ENCODE measurements around the gene SCARB1.

Gene SCARB1

GRCh38 chr12:124738636-124739467 is 124.8 kb downstream of the SCARB1 start:
- Histone ChIP-seq H3K9ac (ENCODE audit: low read length) (no peak overlapping the region), H3K27me3 (ENCODE audit: control insufficient read depth, insufficient read depth, low read length) (no peaks in the 10 kb centered on the region), H3K36me3 (ENCODE audit: control insufficient read depth, low read depth, low read length) (no peaks in the 10 kb centered on the region), H3K4me1 (ENCODE audit: control insufficient read depth, low read depth, low read length) (peaks cover 3% of the 10 kb centered on the region), H3K4me3 (ENCODE audit: low read length) (no peak overlapping the region), H3K9me3 (ENCODE audit: control insufficient read depth, low read depth, low read length) (no peaks in the 10 kb centered on the region), H3K27ac (ENCODE audit: low read length) (no peak overlapping the region)

- Histone ChIP-seq H3K4me1 (ENCODE audit: control insufficient read depth, low read depth, low read length) (peaks cover 3% of the 10 kb centered on the region), H3K4me3 (ENCODE audit: low read length) (no peak overlapping the region), H3K9ac (ENCODE audit: low read length) (no peak overlapping the region), H3K27ac (ENCODE audit: low read length) (no peak overlapping the region), H3K9me3 (ENCODE audit: control insufficient read depth, low read depth, low read length) (no peaks in the 10 kb centered on the region), H3K36me3 (ENCODE audit: control insufficient read depth, low read depth, low read length) (no peaks in the 10 kb centered on the region), H3K27me3 (ENCODE audit: control insufficient read depth, insufficient read depth, low read length) (no peaks in the 10 kb centered on the region)
Measured at GRCh38 chr12:124737772-124738635, 125.7 kb downstream of the SCARB1 start.

DNA sequence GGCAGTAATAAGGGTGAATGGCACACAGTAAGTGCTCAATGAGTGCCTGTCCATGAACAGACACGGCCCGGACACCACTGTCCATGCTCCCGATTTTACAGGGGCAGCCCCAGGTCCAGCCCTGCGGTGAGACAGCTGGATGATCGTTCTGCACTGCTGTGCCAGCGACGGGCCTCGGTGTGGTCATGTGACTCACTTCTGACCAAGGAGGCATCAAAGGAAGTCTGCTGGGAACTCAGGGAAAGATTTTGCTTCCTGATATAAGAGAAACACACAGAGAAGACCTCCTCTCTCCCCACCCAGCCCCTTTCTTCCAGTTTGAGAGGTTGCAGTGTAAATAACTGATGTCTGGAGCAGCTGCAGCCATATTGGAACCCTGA is 126.6 kb downstream of the SCARB1 start:
- Histone ChIP-seq H3K9ac (ENCODE audit: low read length) (no peak overlapping the region), H3K36me3 (ENCODE audit: control insufficient read depth, low read depth, low read length) (no peaks in the 10 kb centered on the region), H3K4me1 (ENCODE audit: control insufficient read depth, low read depth, low read length) (peaks cover 3% of the 10 kb centered on the region), H3K27me3 (ENCODE audit: control insufficient read depth, insufficient read depth, low read length) (no peaks in the 10 kb centered on the region), H3K9me3 (ENCODE audit: control insufficient read depth, low read depth, low read length) (no peaks in the 10 kb centered on the region), H3K27ac (ENCODE audit: low read length) (no peak overlapping the region), H3K4me3 (ENCODE audit: low read length) (no peak overlapping the region)

- Histone ChIP-seq H3K27ac (ENCODE audit: low read length) (no peak overlapping the region), H3K27me3 (ENCODE audit: control insufficient read depth, insufficient read depth, low read length) (no peaks in the 10 kb centered on the region), H3K36me3 (ENCODE audit: control insufficient read depth, low read depth, low read length) (no peaks in the 10 kb centered on the region), H3K4me1 (ENCODE audit: control insufficient read depth, low read depth, low read length) (peaks cover 3% of the 10 kb centered on the region), H3K9me3 (ENCODE audit: control insufficient read depth, low read depth, low read length) (no peaks in the 10 kb centered on the region), H3K4me3 (ENCODE audit: low read length) (no peak overlapping the region), H3K9ac (ENCODE audit: low read length) (no peak overlapping the region)
Measured at GRCh38 chr12:124736115-124737039, 127.3 kb downstream of the SCARB1 start.

GRCh38 chr12:124734224-124734788 is 129.4 kb downstream of the SCARB1 start:
- Histone ChIP-seq H3K4me3 (ENCODE audit: low read length) (no peak overlapping the region), H3K36me3 (ENCODE audit: control insufficient read depth, low read depth, low read length) (no peaks in the 10 kb centered on the region), H3K4me1 (ENCODE audit: control insufficient read depth, low read depth, low read length) (peaks cover 3% of the 10 kb centered on the region), H3K27me3 (ENCODE audit: control insufficient read depth, insufficient read depth, low read length) (no peaks in the 10 kb centered on the region), H3K9me3 (ENCODE audit: control insufficient read depth, low read depth, low read length) (no peaks in the 10 kb centered on the region), H3K9ac (ENCODE audit: low read length) (no peak overlapping the region), H3K27ac (ENCODE audit: low read length) (no peak overlapping the region)

DNA sequence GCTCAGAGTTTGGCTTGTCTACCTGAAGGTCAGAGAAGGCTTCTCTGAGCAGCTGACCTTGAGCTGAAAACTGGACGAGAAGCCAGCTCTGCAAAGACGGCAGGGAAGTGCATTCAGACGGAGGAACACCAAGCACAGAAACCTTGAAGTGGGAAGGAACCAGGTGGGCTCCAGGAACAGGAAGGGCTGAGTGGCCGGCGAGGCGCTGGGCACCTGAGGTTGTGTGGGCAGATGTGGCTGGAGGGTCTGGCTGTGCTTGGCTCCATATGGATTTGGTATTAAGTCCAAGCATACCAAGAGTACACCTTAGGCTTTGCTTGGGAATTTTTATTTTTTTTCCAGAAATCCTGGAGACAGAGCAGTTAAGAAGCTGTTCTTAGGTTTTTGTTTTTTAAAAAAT is 130.6 kb downstream of the SCARB1 start:
- H3K4me1 ChIP-seq (ENCODE audit: control insufficient read depth, low read depth, low read length): peaks cover 3% of the 10 kb centered on the region
- H3K27me3 ChIP-seq (ENCODE audit: control insufficient read depth, insufficient read depth, low read length): no peaks in the 10 kb centered on the region
- H3K9me3 ChIP-seq (ENCODE audit: control insufficient read depth, low read depth, low read length): no peaks in the 10 kb centered on the region
- no peak overlapping the region for H3K27ac ChIP-seq (ENCODE audit: low read length)
- no peak overlapping the region for H3K4me3 ChIP-seq (ENCODE audit: low read length)
- no peaks in the 10 kb centered on the region for H3K36me3 ChIP-seq (ENCODE audit: control insufficient read depth, low read depth, low read length)
- no peak overlapping the region for H3K9ac ChIP-seq (ENCODE audit: low read length)

GRCh38 chr12:124732275-124733075 is 131.2 kb downstream of the SCARB1 start:
- Histone ChIP-seq H3K9ac (ENCODE audit: low read length) (no peak overlapping the region), H3K4me1 (ENCODE audit: control insufficient read depth, low read depth, low read length) (peaks cover 3% of the 10 kb centered on the region), H3K27ac (ENCODE audit: low read length) (no peak overlapping the region), H3K4me3 (ENCODE audit: low read length) (no peak overlapping the region), H3K9me3 (ENCODE audit: control insufficient read depth, low read depth, low read length) (no peaks in the 10 kb centered on the region), H3K36me3 (ENCODE audit: control insufficient read depth, low read depth, low read length) (no peaks in the 10 kb centered on the region), H3K27me3 (ENCODE audit: control insufficient read depth, insufficient read depth, low read length) (no peaks in the 10 kb centered on the region)

DNA sequence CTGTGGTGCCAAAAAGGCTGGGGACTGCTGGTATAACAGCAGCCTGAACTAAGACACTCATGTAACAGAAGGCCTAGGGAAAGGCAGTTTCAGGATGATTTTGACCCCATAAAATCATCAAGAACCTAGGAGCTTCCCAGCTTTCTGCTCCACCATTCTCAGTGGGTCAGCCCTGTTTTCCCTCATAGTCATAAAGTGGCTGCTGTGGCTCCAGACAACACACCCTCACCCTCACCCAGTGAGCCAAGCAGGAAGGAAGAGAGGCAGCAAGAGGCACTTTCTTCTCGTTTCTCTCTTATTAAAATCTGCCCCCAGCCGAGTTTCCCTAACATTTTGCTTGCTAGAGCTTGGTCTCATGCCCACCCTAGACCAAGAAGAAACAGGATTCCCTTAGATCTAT is 131.8 kb downstream of the SCARB1 start:
- Histone ChIP-seq H3K4me1 (ENCODE audit: control insufficient read depth, low read depth, low read length) (peaks cover 3% of the 10 kb centered on the region), H3K4me3 (ENCODE audit: low read length) (no peak overlapping the region), H3K27me3 (ENCODE audit: control insufficient read depth, insufficient read depth, low read length) (no peaks in the 10 kb centered on the region), H3K9ac (ENCODE audit: low read length) (no peak overlapping the region), H3K36me3 (ENCODE audit: control insufficient read depth, low read depth, low read length) (no peaks in the 10 kb centered on the region), H3K9me3 (ENCODE audit: control insufficient read depth, low read depth, low read length) (no peaks in the 10 kb centered on the region), H3K27ac (ENCODE audit: low read length) (no peak overlapping the region)

DNA sequence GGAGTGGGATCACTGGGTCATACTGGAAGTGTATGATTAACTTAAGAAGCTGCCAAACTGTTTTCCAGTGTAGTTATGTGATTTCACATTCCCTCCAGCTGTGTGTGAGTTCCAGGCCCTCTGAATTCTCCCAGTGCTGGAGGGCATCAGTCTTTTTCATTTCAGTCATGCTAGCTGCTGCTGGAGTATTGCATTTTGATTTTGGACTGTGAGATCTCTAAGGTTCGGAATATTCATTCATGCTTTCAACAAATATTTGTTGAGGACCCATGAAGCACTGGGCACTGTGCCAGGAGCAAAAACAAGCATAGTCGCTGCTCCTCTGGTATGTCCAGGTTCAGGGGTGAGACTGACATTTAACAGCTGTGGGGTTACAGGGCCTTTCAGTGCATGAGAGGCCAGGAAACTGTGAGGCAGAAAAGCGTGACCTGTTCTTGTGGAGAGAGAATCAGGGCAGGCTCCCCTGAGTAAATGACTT is 133.2 kb downstream of the SCARB1 start:
- no peak overlapping the region for H3K9ac ChIP-seq (ENCODE audit: low read length)
- H3K27me3 ChIP-seq (ENCODE audit: control insufficient read depth, insufficient read depth, low read length): no peaks in the 10 kb centered on the region
- H3K4me1 ChIP-seq (ENCODE audit: control insufficient read depth, low read depth, low read length): peaks cover 3% of the 10 kb centered on the region
- no peaks in the 10 kb centered on the region for H3K36me3 ChIP-seq (ENCODE audit: control insufficient read depth, low read depth, low read length)
- no peaks in the 10 kb centered on the region for H3K9me3 ChIP-seq (ENCODE audit: control insufficient read depth, low read depth, low read length)
- no peak overlapping the region for H3K27ac ChIP-seq (ENCODE audit: low read length)
- H3K4me3 ChIP-seq (ENCODE audit: low read length): no peak overlapping the region

GRCh38 chr12:124727922-124728321 is 135.7 kb downstream of the SCARB1 start:
- Histone ChIP-seq H3K9me3 (ENCODE audit: control insufficient read depth, low read depth, low read length) (no peaks in the 10 kb centered on the region), H3K9ac (ENCODE audit: low read length) (no peak overlapping the region), H3K4me3 (ENCODE audit: low read length) (no peak overlapping the region), H3K27ac (ENCODE audit: low read length) (no peak overlapping the region), H3K27me3 (ENCODE audit: control insufficient read depth, insufficient read depth, low read length) (no peaks in the 10 kb centered on the region), H3K36me3 (ENCODE audit: control insufficient read depth, low read depth, low read length) (no peaks in the 10 kb centered on the region), H3K4me1 (ENCODE audit: control insufficient read depth, low read depth, low read length) (no peaks in the 10 kb centered on the region)
